CD4-positive, alpha-beta T cell treated with Interleukin-2 at 100 ng/mL for 4 hours (primary cell): ENCODE results near the gene ARL15.

Experiments used
- DNase-seq: peaks from one replicate; pipeline ENCODE4 v3.0.0-alpha.2; 2020; ENCODE audit warnings: low spot score

ARL15 gene

GRCh38 chr5:54205453-54205852, 104.9 kb downstream of the ARL15 start:
- DNase-seq = no peak

DNA sequence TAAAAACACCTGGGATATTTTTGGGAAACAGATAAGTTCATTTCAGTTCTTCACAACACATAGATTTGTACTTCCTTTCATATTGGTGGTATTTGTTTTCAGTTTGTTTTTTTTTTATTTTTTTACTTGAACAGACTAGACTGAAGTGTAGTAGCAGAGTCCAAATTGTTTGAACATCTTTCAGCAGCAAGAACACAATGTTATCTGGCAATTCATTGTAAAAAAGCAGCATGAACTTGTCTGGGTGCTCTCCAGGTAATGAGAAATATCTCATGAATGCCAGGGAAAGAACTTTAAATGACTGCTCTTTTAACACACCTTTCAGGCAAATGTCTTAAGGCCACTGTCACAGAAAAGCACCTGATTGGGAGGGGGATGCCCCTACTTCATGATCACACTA, 113.4 kb downstream of the ARL15 start:
- no peak for DNase-seq

- no peak for DNase-seq
Observed at GRCh38 chr5:54195701-54196100, 114.7 kb downstream of the ARL15 start.

- DNase-seq = no peak
Observed at GRCh38 chr5:54194318-54194717, 116.1 kb downstream of the ARL15 start.

DNA sequence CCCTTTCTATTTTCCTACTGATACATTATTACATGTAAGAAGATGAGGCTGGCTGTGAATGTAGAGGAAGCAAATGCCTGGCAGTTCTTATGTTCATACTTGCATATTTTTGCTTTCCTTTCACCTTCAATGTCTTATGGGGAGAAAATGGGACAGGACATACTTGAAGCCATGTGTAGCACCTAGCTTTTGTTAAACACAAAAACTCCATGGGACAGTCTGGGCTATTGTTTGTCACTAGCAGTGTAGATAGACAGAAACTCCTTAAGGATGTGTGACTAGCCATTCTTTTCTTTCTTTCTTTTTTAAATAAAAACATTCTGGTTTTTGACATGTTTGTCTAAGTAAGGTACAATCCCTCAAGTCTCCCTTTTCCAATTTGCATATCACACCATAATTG, 122.7 kb downstream of the ARL15 start:
- no peak for DNase-seq

DNA sequence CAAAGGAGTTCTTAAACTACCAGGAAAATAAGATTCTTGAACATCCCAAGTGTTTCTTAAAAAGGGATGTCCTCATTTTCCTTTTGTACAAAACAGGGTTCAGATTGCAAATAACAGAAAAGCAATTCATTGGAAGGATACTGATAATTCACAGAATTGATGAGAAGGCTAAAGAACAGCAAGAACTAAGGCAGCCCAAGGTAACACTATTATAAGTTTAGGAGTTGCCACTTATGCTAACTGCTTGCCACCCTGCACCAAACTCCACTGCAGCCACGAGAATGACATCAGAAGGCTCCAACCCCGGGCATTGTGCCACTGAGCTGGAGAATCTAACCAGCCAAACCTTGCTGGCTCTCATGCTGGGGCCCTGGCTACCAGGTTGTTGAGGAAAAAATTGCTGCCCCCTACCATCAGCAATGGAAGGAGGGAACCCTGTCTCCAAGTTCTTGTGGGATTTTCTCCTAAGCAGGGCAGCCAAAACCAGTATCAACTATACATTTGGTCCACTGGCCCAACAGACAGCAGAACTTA, 123.4 kb downstream of the ARL15 start:
- no peak for DNase-seq

GRCh38 chr5:54186108-54186507, 124.3 kb downstream of the ARL15 start:
- no peak for DNase-seq

GRCh38 chr5:54184806-54185205, 125.6 kb downstream of the ARL15 start:
- DNase-seq = no peak

DNA sequence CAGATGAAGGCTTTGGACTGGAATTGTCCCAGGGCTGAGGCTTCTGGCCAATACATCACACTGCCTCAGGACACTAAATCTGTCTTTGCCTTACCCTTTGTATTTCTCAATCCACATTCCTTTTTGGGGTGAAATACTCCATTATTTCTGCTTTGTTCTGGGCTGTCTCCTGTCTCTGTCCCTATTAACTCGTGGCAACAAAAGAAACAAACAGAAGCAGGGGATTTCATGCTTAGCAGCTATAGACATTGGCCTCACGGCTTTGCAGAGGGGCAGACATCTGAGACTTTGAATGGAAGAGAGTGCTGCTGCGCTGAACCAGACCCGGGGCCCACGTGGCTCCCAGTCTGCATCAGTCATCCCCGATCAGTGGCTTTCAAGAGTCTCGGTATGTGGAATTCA, 129.7 kb downstream of the ARL15 start:
- no peak for DNase-seq

GRCh38 chr5:54178991-54179390, 131.4 kb downstream of the ARL15 start:
- DNase-seq = no peak

DNA sequence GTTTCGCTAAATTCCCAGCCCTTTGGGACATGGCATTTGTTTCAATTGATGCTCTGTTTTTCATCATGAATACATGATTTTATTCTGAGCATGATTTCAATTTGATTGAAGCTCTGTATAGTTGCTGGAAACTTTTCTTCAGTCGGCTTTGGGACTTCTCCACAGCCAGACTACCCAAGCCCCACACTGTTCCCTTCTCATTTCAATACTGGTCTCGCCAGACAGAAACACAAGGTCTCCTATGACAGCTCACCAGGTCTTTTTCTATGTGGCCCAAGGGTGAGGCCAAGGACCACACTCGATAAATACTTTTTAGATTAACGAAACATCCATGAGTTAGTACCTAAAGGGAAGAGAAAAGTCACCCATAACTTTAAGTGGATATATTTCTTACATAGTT, 132.2 kb downstream of the ARL15 start:
- no peak for DNase-seq

- DNase-seq = no peak
Observed at GRCh38 chr5:54177058-54177457, 133.3 kb downstream of the ARL15 start.

GRCh38 chr5:54176066-54176830, 134.1 kb downstream of the ARL15 start:
- DNase-seq = no peak

DNA sequence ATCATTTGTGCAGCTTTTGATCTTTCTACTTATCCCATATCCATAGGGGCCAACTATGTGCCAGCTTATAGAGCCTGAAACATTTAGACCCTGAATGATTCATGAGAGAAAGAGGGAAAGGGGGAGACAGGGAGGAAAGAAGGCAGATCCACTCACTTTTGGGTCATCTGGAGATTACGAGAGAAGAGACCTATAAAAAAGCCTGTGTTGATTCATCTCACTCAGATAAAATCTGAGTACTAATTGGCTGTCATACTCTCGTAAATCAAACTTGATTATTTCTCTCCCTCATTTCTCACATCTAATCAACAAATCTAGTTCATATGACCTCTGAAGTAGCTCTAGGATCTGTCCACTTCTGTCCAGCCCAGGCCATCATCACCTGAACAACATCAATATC, 137.1 kb downstream of the ARL15 start:
- DNase-seq = no peak

- DNase-seq = no peak
Observed at GRCh38 chr5:54171645-54172384, 138.6 kb downstream of the ARL15 start.

GRCh38 chr5:54165687-54166086, 144.7 kb downstream of the ARL15 start:
- DNase-seq = no peak

GRCh38 chr5:54162184-54162583, 148.2 kb downstream of the ARL15 start:
- no peak for DNase-seq

DNA sequence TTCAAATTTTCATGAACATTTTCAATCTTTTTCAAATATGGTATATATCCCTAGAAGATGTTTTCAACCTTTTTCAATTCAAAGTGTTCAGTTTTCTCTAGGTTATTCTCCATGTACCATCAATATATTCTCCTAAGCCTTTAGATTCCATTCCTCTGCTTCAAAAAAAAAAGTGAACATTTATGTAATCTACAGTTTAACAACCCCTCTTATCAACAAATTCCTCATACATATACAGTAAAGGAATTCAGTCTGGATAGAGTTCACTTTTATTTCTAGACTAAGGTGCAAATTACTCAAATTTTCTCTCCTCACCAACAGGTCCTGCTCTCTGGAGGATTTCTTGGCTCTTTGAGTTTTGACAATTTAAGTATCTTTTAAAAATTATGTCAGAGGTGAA, 150.0 kb downstream of the ARL15 start:
- DNase-seq = no peak

- no peak for DNase-seq
Observed at GRCh38 chr5:54159893-54160195, 150.5 kb downstream of the ARL15 start.

DNA sequence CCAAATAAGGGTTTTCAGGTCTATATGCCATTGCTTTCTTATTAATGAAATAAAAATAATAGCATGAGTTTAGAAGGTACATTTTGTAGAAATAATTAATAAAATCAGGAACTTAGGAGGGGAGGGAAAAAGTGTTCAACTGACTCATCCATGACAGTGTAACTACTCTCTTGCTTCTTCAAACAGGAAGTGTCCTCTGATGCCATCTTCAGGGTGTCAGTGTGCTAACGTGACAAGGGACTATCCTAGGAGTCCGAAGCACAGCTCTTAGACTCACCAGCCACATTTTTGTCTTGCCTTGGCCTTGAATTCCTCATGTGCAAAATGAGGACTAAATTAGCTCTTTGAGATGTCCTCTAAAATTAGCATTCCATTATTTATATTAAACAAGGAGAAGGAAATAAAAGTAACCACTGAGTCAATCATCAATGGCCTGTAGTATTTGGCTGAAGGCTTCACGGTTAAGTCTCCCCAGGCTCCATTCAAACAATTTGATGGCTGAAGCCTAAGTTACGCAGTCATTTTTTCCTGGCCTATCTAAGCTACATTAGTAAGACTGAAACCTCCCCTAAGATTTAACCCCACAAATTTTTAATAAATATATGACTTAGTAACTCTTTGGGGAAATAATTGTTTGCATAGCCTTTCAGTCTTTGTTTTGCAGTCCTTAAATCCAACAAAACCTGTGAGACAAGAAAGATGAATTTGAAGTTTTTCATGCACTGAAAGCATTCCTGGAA, 151.1 kb downstream of the ARL15 start:
- DNase-seq = no peak

- no peak for DNase-seq
Observed at GRCh38 chr5:54156577-54156976, 153.8 kb downstream of the ARL15 start.

- DNase-seq = no peak
Observed at GRCh38 chr5:54150841-54151240, 159.5 kb downstream of the ARL15 start.

DNA sequence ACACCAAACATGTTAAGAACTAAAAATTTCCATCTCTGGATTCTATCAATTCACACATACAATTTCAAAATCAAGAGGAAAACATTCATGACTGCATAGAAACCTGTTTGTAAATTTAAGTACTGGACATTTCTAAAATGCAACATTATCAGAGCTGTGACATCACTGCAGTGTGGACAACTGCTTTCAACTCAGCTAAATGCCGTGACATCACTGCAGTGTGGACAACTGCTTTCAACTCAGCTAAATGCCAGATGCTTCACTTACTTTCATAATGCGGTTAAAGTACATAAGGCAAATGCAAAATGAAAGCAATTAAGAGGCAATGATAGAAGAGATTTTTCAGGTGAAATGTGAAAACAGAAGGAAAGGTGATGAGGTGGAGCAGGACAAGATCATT, 161.5 kb downstream of the ARL15 start:
- DNase-seq = no peak
